Skeletal muscle tissue (tissue), 4 donors: ENCODE measurements around the gene PCDHGA5. TPM values are rescaled to one million over a fixed set of nuclear protein-coding genes. Genes with fewer than 3 reads are reported as not detected.
"Not testable (repeated sequence)": the region's sequence is repeated elsewhere in the genome, so short reads cannot be mapped to it uniquely, and the experiment has no call there.

Source experiments
- H3K27ac ChIP-seq: one replicate; pipeline ENCODE4 v1.7.0; 2013; ENCODE audit warnings: mild to moderate bottlenecking, low read depth, low read length, inconsistent platforms
- H3K27me3 ChIP-seq, 3 donors: one replicate each; pipeline ENCODE4 v1.7.0; 2013; ENCODE audit warnings: low read length in 3 of 3; ENCODE audit not compliant: control insufficient read depth in 3 of 3, insufficient read depth in 3 of 3
- H3K36me3 ChIP-seq, 3 donors: one replicate each; pipeline ENCODE4 v1.7.0; 2013; ENCODE audit warnings: low read length in 3 of 3; ENCODE audit not compliant: control insufficient read depth in 3 of 3, insufficient read depth in 3 of 3
- H3K4me1 ChIP-seq, 3 donors: one replicate each; pipeline ENCODE4 v1.7.0; 2013; ENCODE audit warnings: low read length in 3 of 3, mild to moderate bottlenecking in 3 of 3; ENCODE audit not compliant: control insufficient read depth in 3 of 3, insufficient read depth in 3 of 3
- H3K4me3 ChIP-seq, 3 donors: one replicate each; pipeline ENCODE4 v1.7.0; 2013; ENCODE audit warnings: low read length in 3 of 3
- H3K9ac ChIP-seq, 3 donors: one replicate each; pipeline ENCODE4 v1.7.0; 2013; ENCODE audit warnings: low read length in 3 of 3, mild to moderate bottlenecking in 3 of 3, moderate library complexity in 2 of 3, low read depth in 1 of 3
- H3K9me3 ChIP-seq, 3 donors: one replicate each; pipeline ENCODE4 v1.7.0; 2013; ENCODE audit warnings: low read length in 3 of 3; ENCODE audit not compliant: control insufficient read depth in 3 of 3
- total RNA-seq: library from RNA; depleted of rRNA; stranded (reverse); fragments of >200 nt; gene quantifications from one replicate; pipeline ENCODE4 v1.2.3, GENCODE V29; 2014
- donor health status: Osteomylitis.

Gene PCDHGA5
- total RNA-seq = 2.1 TPM

- Histone ChIP-seq H3K36me3 (peaks cover 0 to 10% (median 7%) of the 10 kb centered on the region in 3 donors), H3K9me3 (peaks cover 10 to 32% (median 29%) of the 10 kb centered on the region in 3 donors), H3K27me3 (peaks cover 12 to 36% (median 16%) of the 10 kb centered on the region in 3 donors), H3K27ac (no peak within 1 kb of the TSS), H3K4me1 (no peaks in the 10 kb centered on the region), H3K4me3 (peak within 1 kb of the TSS in 2 of 3 donors; percentile 41 to 52), H3K9ac (no peak within 1 kb of the TSS)
Observed at GRCh38 chr5:141363952-141364660, at the start of gene PCDHGA5. Gene PCDHGA5, plus strand, starts transcription at chr5:141364162. Its CDS starts 169 bp downstream, at chr5:141364331.

- not testable (repeated sequence) for H3K9ac ChIP-seq, H3K4me3 ChIP-seq, H3K27ac ChIP-seq, H3K27me3 ChIP-seq
- Histone ChIP-seq H3K36me3 (peaks cover 15 to 27% (median 19%) of the 10 kb centered on the region in 3 donors), H3K9me3 (peaks cover 2 to 21% (median 8%) of the 10 kb centered on the region in 3 donors), H3K4me1 (peaks cover 4 to 28% (median 14%) of the 10 kb centered on the region in 3 donors)
Observed at GRCh38 chr5:141316963-141317362, 47.0 kb upstream of the PCDHGA5 start.

GRCh38 chr5:141319202-141319601 lies 44.8 kb upstream of the PCDHGA5 start:
- Histone ChIP-seq H3K36me3 (peaks cover 15 to 27% (median 19%) of the 10 kb centered on the region in 3 donors), H3K9ac (no peak overlapping the region), H3K27me3 (no peaks in the 10 kb centered on the region), H3K27ac (peak overlapping the region; percentile 98), H3K4me3 (peak overlapping the region; percentile 93 to 99 (median 96)), H3K9me3 (peaks cover 2 to 19% (median 8%) of the 10 kb centered on the region in 3 donors), H3K4me1 (peaks cover 4 to 28% (median 14%) of the 10 kb centered on the region in 3 donors)

- Histone ChIP-seq H3K9ac (peak overlapping the region in 2 of 3 donors; percentile 95 to 97), H3K9me3 (peaks cover 2 to 23% (median 8%) of the 10 kb centered on the region in 3 donors), H3K4me3 (peak overlapping the region; percentile 93 to 99 (median 96)), H3K27me3 (no peaks in the 10 kb centered on the region), H3K4me1 (peaks cover 4 to 28% (median 14%) of the 10 kb centered on the region in 3 donors), H3K36me3 (peaks cover 15 to 27% (median 19%) of the 10 kb centered on the region in 3 donors), H3K27ac (peak overlapping the region; percentile 98)
Observed at GRCh38 chr5:141319699-141320098, 44.3 kb upstream of the PCDHGA5 start.

- peak within 1 kb of the TSS; percentile 95 to 99 (median 97) for H3K9ac ChIP-seq
- H3K4me3 ChIP-seq = peak within 1 kb of the TSS; percentile 93 to 99 (median 96)
- peaks cover 2 to 20% (median 7%) of the 10 kb centered on the region in 3 donors for H3K9me3 ChIP-seq
- peaks cover 15 to 27% (median 19%) of the 10 kb centered on the region in 3 donors for H3K36me3 ChIP-seq
- H3K4me1 ChIP-seq = peaks cover 4 to 28% (median 14%) of the 10 kb centered on the region in 3 donors
- H3K27ac ChIP-seq = peak within 1 kb of the TSS; percentile 98
- H3K27me3 ChIP-seq = no peaks in the 10 kb centered on the region
Observed at GRCh38 chr5:141320225-141321169, 43.5 kb upstream of the PCDHGA5 start, which contains the start of gene TAF7. Gene TAF7, minus strand, starts transcription at chr5:141320784. Its CDS starts 740 bp downstream, at chr5:141320044.

- no peak overlapping the region for H3K9ac ChIP-seq
- H3K4me3 ChIP-seq = no peak overlapping the region
- peaks cover 8 to 20% (median 14%) of the 10 kb centered on the region in 3 donors for H3K36me3 ChIP-seq
- H3K4me1 ChIP-seq = peaks cover 4 to 32% (median 14%) of the 10 kb centered on the region in 3 donors
- peaks cover 2 to 20% (median 7%) of the 10 kb centered on the region in 3 donors for H3K9me3 ChIP-seq
- H3K27ac ChIP-seq = no peak overlapping the region
- H3K27me3 ChIP-seq = no peaks in the 10 kb centered on the region
Observed at GRCh38 chr5:141322261-141322660, 41.7 kb upstream of the PCDHGA5 start.

GRCh38 chr5:141326088-141326854 lies 37.7 kb upstream of the PCDHGA5 start:
- H3K27ac ChIP-seq = peak overlapping the region; percentile 71
- H3K36me3 ChIP-seq = peaks cover 0 to 7% (median 2%) of the 10 kb centered on the region in 3 donors
- H3K9me3 ChIP-seq = peaks cover 0 to 22% (median 6%) of the 10 kb centered on the region in 3 donors
- H3K4me1 ChIP-seq = peaks cover 0 to 21% (median 2%) of the 10 kb centered on the region in 3 donors
- H3K27me3 ChIP-seq = peaks cover 0 to 3% (median 0%) of the 10 kb centered on the region in 3 donors
- H3K9ac ChIP-seq = peak overlapping the region; percentile 67 to 80 (median 76)
- peak overlapping the region; percentile 56 to 80 (median 77) for H3K4me3 ChIP-seq

GRCh38 chr5:141328231-141328630 lies 35.7 kb upstream of the PCDHGA5 start:
- Histone ChIP-seq H3K9ac (no peak overlapping the region), H3K9me3 (peaks cover 0 to 26% (median 6%) of the 10 kb centered on the region in 3 donors), H3K4me3 (peak overlapping the region in 2 of 3 donors; percentile 17 to 32)

More at GRCh38 chr5:141328231-141328630, 35.7 kb upstream of the PCDHGA5 start:
- peaks cover 0 to 20% (median 0%) of the 10 kb centered on the region in 3 donors for H3K4me1 ChIP-seq
- H3K27me3 ChIP-seq = peaks cover 0 to 3% (median 0%) of the 10 kb centered on the region in 3 donors
- H3K36me3 ChIP-seq = peaks cover 0 to 7% (median 2%) of the 10 kb centered on the region in 3 donors
- H3K27ac ChIP-seq = no peak overlapping the region
